Activated CD4-positive, alpha-beta memory T cell treated with anti-CD3 and anti-CD28 coated beads, Interleukin-2, amount 10 ng/mL, durations not matched to agents 7 days and 5 days (primary cell): Measurements from ENCODE around the gene ITGA3. TPM values are rescaled to one million over a fixed set of nuclear protein-coding genes. Genes with fewer than 3 reads are reported as not detected.
A peak's percentile ranks its signal among the peaks of the same experiment; 100 is the strongest.

Source experiments
- CTCF ChIA-PET: fragments of 350-600 bp; sonication (Branson Sonifier 250); formaldehyde crosslinking; loops from one replicate; lab custom pipeline; 2021; ENCODE audit warnings: antibody characterized with exemption, inconsistent platforms; lab: Charles Lee
- POLR2A ChIA-PET: fragments of 350-600 bp; sonication (Branson Sonifier 250); formaldehyde crosslinking; loops from one replicate; lab custom pipeline; 2021; ENCODE audit warnings: antibody characterized with exemption; lab: Charles Lee
- DNase-seq: peaks from one replicate; pipeline ENCODE4 v3.0.0-alpha.2; 2020
- H3K27ac Mint-ChIP-seq: one replicate; pipeline ENCODE4 v1.8.0; 2021; ENCODE audit warnings: mild to moderate bottlenecking, mixed read lengths
- H3K27me3 Mint-ChIP-seq: one replicate; pipeline ENCODE4 v1.8.0; 2021; ENCODE audit warnings: mixed read lengths
- H3K36me3 Mint-ChIP-seq: one replicate; pipeline ENCODE4 v1.8.0; 2021; ENCODE audit warnings: low read depth, mixed read lengths
- H3K4me1 Mint-ChIP-seq: one replicate; pipeline ENCODE4 v1.8.0; 2021; ENCODE audit warnings: mixed read lengths
- H3K4me3 Mint-ChIP-seq: one replicate; pipeline ENCODE4 v1.8.0; 2021; ENCODE audit warnings: mild to moderate bottlenecking, mixed read lengths
- H3K9me3 Mint-ChIP-seq: one replicate; pipeline ENCODE4 v1.8.0; 2021; ENCODE audit warnings: mixed read lengths
- total RNA-seq, 2 experiments: library from RNA; stranded (reverse); gene quantifications; one replicate each; pipeline ENCODE4 v1.2.3, GENCODE V29; 2021

ITGA3 gene
- total RNA-seq, 2 experiments from 2014 or later = 12.5 to 13.4 TPM

- ChIA-PET POLR2A (interaction anchor here (1.4 kb wide), 1 partner anchor 11 kb away, joined by 5 read pairs; no protein-coding TSS in a partner anchor), CTCF (interaction anchor here (1.0 to 2.3 kb wide), 3 partner anchors 10 to 76 kb away, joined by 4 to 9 read pairs (median 5); no protein-coding TSS in a partner anchor)
- peaks cover 12% of the 10 kb centered on the region for H3K4me1 Mint-ChIP-seq
- H3K27me3 Mint-ChIP-seq = peaks cover 52% of the 10 kb centered on the region
- H3K9me3 Mint-ChIP-seq = no peaks in the 10 kb centered on the region
- DNase-seq = no peak
- no peaks in the 10 kb centered on the region for H3K36me3 Mint-ChIP-seq
- H3K4me3 Mint-ChIP-seq = no peak overlapping the region
- no peak overlapping the region for H3K27ac Mint-ChIP-seq
Measured at GRCh38 chr17:50123649-50124349, 67.9 kb downstream of the ITGA3 start.

- POLR2A ChIA-PET = no interaction called here
- no peaks in the 10 kb centered on the region for H3K9me3 Mint-ChIP-seq
- peaks cover 15% of the 10 kb centered on the region for H3K4me1 Mint-ChIP-seq
- no peak for DNase-seq
- peaks cover 44% of the 10 kb centered on the region for H3K27me3 Mint-ChIP-seq
- CTCF ChIA-PET = no interaction called here
- H3K4me3 Mint-ChIP-seq = no peak overlapping the region
- H3K27ac Mint-ChIP-seq = no peak overlapping the region
- no peaks in the 10 kb centered on the region for H3K36me3 Mint-ChIP-seq
Measured at GRCh38 chr17:50125420-50125997, 69.6 kb downstream of the ITGA3 start.

- DNase-seq = no peak
- Mint-ChIP-seq H3K27ac (no peak overlapping the region), H3K4me3 (no peak overlapping the region), H3K36me3 (peaks cover 16% of the 10 kb centered on the region), H3K4me1 (peaks cover 36% of the 10 kb centered on the region), H3K9me3 (no peaks in the 10 kb centered on the region), H3K27me3 (peaks cover 40% of the 10 kb centered on the region)
- ChIA-PET POLR2A (no interaction called here), CTCF (interaction anchor here (0.7 to 1.2 kb wide), 2 partner anchors 10 to 34 kb away, joined by 3 to 4 read pairs; no protein-coding TSS in a partner anchor)
Measured at GRCh38 chr17:50127697-50128361, 71.9 kb downstream of the ITGA3 start.

GRCh38 chr17:50128441-50129352, 72.8 kb downstream of the ITGA3 start:
- no peaks in the 10 kb centered on the region for H3K9me3 Mint-ChIP-seq
- no peak for DNase-seq
- peaks cover 36% of the 10 kb centered on the region for H3K4me1 Mint-ChIP-seq
- H3K27ac Mint-ChIP-seq = no peak overlapping the region
- H3K27me3 Mint-ChIP-seq = peaks cover 37% of the 10 kb centered on the region
- POLR2A ChIA-PET = interaction anchor here (1.4 kb wide), 1 partner anchor 12 kb away, joined by 3 read pairs; no protein-coding TSS in a partner anchor
- H3K4me3 Mint-ChIP-seq = peak overlapping the region; percentile 38
- H3K36me3 Mint-ChIP-seq = peaks cover 23% of the 10 kb centered on the region
- CTCF ChIA-PET = no interaction called here

- ChIA-PET CTCF (interaction anchor here (2.0 to 3.0 kb wide), 2 partner anchors 12 to 35 kb away, joined by 7 to 14 read pairs; partner anchors contain the start of gene PDK2), POLR2A (interaction anchor here (0.6 to 2.0 kb wide), 4 partner anchors 10 to 157 kb away, joined by 3 to 8 read pairs (median 5); no protein-coding TSS in a partner anchor)
- Mint-ChIP-seq H3K9me3 (no peaks in the 10 kb centered on the region), H3K36me3 (peaks cover 27% of the 10 kb centered on the region), H3K27ac (no peak overlapping the region), H3K4me3 (peak overlapping the region; percentile 71), H3K27me3 (peaks cover 37% of the 10 kb centered on the region), H3K4me1 (peaks cover 38% of the 10 kb centered on the region)
- DNase-seq = no peak
Measured at GRCh38 chr17:50129353-50129727, 73.4 kb downstream of the ITGA3 start.

GRCh38 chr17:50129728-50130558, 74.0 kb downstream of the ITGA3 start, which contains the start of gene SAMD14:
Gene SAMD14 (minus strand): TSS chr17:50130160. CDS start chr17:50124959, 5,201 bp downstream.
- Mint-ChIP-seq H3K27ac (peak within 1 kb of the TSS; percentile 45), H3K36me3 (peaks cover 29% of the 10 kb centered on the region), H3K27me3 (peaks cover 37% of the 10 kb centered on the region), H3K9me3 (no peaks in the 10 kb centered on the region), H3K4me1 (peaks cover 38% of the 10 kb centered on the region), H3K4me3 (peak within 1 kb of the TSS; percentile 71)
- ChIA-PET CTCF (interaction anchor here (0.6 to 3.0 kb wide), 4 partner anchors 13 to 1522 kb away, joined by 3 to 14 read pairs (median 6); partner anchors contain the start of gene PDK2), POLR2A (interaction anchor here (0.6 to 2.0 kb wide), 7 partner anchors 9 to 157 kb away, joined by 3 to 11 read pairs (median 3); no protein-coding TSS in a partner anchor)
- DNase-seq = peak; percentile 50

- no peak for DNase-seq
- Mint-ChIP-seq H3K36me3 (peaks cover 31% of the 10 kb centered on the region), H3K4me3 (peak overlapping the region; percentile 45), H3K4me1 (peaks cover 38% of the 10 kb centered on the region), H3K27me3 (peaks cover 33% of the 10 kb centered on the region), H3K27ac (peak overlapping the region; percentile 45), H3K9me3 (no peaks in the 10 kb centered on the region)
- CTCF ChIA-PET = interaction anchor here (0.6 to 3.0 kb wide), 10 partner anchors 9 to 1521 kb away, joined by 3 to 14 read pairs (median 4); partner anchors contain the start of genes PDK2 and SGCA
- POLR2A ChIA-PET = interaction anchor here (1.0 to 2.0 kb wide), 5 partner anchors 8 to 21 kb away, joined by 3 to 11 read pairs (median 7); no protein-coding TSS in a partner anchor
Measured at GRCh38 chr17:50130559-50131305, 74.8 kb downstream of the ITGA3 start.

GRCh38 chr17:50132104-50132794, 76.3 kb downstream of the ITGA3 start:
- Mint-ChIP-seq H3K27me3 (peaks cover 31% of the 10 kb centered on the region), H3K4me3 (no peak overlapping the region), H3K4me1 (peaks cover 38% of the 10 kb centered on the region), H3K27ac (peak overlapping the region; percentile 62), H3K9me3 (no peaks in the 10 kb centered on the region), H3K36me3 (peaks cover 45% of the 10 kb centered on the region)
- CTCF ChIA-PET = interaction anchor here (0.9 to 3.0 kb wide), 5 partner anchors 16 to 38 kb away, joined by 3 to 14 read pairs (median 5); partner anchors contain the start of gene PDK2
- DNase-seq = no peak
- POLR2A ChIA-PET = interaction anchor here (0.7 to 1.6 kb wide), 2 partner anchors 15 to 33 kb away, joined by 3 to 5 read pairs; partner anchors contain the start of gene SGCA

- ChIA-PET CTCF (no interaction called here), POLR2A (interaction anchor here (0.7 to 1.6 kb wide), 2 partner anchors 16 to 33 kb away, joined by 3 to 5 read pairs; partner anchors contain the start of gene SGCA)
- peaks cover 21% of the 10 kb centered on the region for H3K27me3 Mint-ChIP-seq
- H3K4me1 Mint-ChIP-seq = peaks cover 37% of the 10 kb centered on the region
- H3K27ac Mint-ChIP-seq = peak overlapping the region; percentile 26
- H3K36me3 Mint-ChIP-seq = peaks cover 54% of the 10 kb centered on the region
- H3K4me3 Mint-ChIP-seq = no peak overlapping the region
- no peaks in the 10 kb centered on the region for H3K9me3 Mint-ChIP-seq
- no peak for DNase-seq
Measured at GRCh38 chr17:50133028-50133768, 77.3 kb downstream of the ITGA3 start.

GRCh38 chr17:50133769-50134099, 77.8 kb downstream of the ITGA3 start:
- ChIA-PET POLR2A (no interaction called here), CTCF (no interaction called here)
- Mint-ChIP-seq H3K4me3 (no peak overlapping the region), H3K36me3 (peaks cover 59% of the 10 kb centered on the region), H3K4me1 (peaks cover 38% of the 10 kb centered on the region), H3K27me3 (peaks cover 16% of the 10 kb centered on the region), H3K9me3 (no peaks in the 10 kb centered on the region), H3K27ac (no peak overlapping the region)
- no peak for DNase-seq
